GM21526 (cell line): ENCODE results near the gene ZNF674.
"Not testable (repeated sequence)": the region's sequence is repeated elsewhere in the genome, so short reads cannot be mapped to it uniquely, and the experiment has no call there.

ENCODE experiments used
- ATAC-seq: cut with Tn5 transposase; IDR thresholded peaks from one replicate; pipeline ENCODE4 v1.9.1; 2021; ENCODE audit warnings: moderate library complexity; ENCODE audit not compliant: unreplicated experiment, low FRiP score

The ZNF674 gene

DNA sequence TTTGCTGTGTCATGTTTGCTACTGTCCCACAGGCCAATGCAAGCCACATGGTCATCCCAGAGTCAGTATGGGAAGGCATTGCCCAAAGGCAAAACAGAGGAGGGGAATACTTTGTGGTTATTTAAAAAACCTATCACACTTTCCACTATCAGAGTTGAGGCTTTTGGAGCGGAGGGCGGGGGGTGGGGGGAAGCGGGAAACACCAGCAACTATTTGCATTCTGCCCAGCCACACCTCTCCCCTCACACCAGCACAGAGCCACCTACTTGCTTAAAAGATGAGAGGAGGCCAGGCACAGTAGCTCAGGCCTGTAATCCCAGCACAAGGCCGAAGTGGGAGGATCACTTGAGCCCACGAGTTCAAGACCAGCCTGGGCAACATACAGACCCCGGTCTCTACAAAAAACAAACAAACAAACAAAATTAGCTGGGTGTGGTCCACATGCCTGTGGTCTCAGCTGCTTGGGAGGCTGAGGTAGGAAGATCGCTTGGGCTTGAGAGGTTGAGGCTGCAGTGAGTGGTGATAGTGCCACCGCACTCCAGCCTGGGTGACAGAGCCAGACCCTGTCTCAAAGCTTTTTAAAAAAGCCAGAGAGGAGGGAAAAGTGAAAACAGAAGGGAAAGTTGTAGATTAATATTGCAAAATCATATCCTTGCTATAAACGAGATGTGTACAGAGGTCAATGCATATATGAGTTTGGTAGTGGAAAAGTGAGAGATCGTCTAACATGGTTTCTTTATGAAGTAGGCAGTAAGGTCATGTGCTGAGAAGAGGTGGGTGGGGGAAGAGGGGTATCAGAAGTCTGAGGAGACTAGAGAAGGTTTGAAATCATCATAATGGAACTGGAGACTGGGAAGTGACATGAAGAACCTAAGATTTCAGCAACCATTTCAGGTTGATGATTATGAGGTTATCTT is 26.5 kb upstream of the ZNF674 start:
- ATAC-seq, result no peak

DNA sequence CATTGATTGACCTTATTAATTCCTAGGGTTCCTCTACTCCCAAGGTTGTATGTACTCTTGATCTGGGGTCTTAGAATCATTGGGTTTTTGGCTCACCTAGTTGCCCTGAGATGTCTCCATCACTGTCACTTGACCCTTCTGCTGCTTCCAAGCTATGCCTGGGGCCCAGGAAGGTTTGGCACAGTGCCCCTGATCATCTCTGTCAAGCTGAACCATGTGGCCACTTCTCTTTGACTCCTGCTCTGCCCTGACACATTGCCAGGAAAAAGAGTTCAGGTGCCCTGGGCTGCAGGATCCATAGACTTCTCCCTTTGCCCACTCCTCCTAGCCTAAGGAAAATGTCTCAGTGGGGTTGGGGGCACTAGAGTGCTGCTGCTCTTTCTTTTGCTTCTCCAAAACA is 24.4 kb upstream of the ZNF674 start:
- no peak for ATAC-seq

DNA sequence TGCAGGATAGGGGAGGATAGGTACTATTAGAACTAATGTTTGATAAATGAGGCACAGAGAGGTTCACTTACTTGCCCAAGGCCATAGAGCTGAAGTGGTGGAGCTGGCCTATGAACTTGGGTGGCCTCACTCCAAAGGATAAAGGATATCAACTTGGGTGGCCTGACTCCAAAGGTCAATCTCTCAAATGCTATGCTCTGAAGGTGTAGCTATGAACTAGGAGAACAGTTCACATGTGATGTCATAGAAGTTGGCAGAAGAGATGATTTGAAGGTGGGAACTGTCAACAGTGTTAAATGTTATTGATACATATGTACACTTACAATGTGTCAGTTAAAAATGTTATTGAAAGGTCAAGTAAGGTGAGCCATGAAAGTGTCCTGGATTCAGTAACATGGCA is 22.2 kb upstream of the ZNF674 start:
- no peak for ATAC-seq

DNA sequence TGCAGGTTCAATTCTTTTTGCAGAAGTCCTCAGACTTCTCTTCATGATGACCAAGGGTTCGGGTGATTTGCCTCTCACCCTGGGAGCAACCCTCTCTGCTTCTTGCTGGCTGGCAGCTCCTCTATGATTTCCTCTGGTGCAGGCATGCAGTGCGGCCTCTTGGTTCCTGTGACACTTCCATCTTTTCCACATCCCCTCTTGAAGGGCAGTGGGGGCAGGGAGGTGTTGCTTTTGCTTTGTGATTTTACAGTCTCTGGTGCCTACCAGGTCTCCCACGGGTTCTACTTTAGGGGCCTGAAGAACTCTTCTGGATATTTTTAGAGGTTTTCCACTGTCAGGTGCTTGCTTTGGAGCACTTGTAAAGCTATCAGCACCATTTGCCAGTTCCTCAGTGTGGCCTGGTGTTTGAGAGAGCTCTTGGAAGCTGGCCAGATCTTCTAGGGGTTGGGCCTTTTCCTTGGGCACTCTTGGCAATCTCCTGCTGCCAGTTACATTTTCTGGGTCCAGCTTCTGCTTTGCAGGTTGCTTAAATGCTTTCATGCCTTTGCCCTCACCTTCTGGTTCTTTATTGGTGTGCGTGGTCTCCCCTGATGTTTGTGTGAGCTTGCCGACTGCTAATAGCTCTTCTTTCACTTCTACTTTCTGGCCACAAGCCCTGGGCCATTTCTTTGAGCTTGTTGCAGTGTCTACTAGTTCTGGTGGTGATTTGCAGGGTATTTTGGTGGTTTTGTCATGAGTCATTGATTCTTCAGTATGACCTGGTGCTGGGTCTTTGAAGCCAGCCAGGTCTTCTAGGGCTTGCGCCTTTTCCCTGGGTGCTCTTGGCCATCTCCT is 16.8 kb upstream of the ZNF674 start:
- ATAC-seq, result peak; percentile 96

DNA sequence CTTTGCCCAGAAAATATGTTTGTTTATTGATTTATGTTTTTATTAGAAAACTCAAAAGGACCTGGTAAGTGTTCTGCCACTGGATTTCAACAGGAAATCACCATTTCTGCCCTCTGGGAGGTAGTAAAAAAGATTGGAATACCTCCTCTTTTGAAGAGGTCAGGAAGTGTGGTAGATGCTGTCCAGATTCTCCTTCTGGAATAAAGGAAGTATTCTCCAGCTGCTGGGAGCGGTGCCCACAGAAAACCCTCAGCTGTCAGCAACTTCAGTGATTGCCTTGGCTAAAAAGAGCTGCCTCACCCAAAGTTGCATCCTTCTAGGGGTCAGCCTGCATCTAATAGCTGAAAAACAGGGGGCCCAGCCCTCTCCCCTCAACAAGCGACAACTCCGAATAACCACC is 13.8 kb upstream of the ZNF674 start:
- no peak for ATAC-seq

DNA sequence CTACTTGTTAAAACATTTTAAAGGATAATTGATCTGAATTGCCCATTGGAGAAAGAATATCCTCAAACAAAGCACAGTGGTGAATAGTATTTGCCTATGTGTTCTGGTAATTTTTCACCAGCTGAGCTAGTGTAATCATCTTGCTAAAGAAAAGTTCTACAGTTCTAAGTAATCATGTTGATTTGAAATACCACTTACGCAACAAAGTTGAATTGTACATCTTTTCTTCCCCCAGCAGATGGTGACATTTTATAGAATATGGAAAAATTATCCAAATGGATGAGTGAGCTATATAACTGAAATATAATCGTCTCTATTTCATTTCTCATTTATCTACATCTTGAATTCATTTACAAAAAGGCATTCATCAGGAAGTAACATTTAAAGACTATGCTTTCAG is 9.7 kb upstream of the ZNF674 start:
- no peak for ATAC-seq

DNA sequence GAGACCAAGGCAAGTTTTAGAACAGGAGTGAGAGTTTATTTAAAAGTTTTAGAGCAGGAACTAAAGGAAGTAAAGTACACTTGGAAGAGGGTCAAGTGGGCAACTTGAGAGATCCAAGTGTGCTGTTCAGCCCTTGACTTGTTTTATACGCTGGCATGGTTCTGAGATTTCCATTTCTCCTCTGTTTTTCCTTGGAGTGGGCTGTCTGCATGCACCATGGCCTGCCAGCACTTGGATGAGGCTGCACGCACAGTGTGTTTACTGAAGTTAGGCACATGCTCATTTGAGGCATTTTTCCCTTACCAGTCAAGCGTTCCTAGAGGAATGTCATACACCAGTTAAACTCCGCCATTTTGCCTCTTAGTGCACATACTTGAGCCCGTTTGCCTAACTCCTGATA is 8.7 kb upstream of the ZNF674 start:
- no peak for ATAC-seq

DNA sequence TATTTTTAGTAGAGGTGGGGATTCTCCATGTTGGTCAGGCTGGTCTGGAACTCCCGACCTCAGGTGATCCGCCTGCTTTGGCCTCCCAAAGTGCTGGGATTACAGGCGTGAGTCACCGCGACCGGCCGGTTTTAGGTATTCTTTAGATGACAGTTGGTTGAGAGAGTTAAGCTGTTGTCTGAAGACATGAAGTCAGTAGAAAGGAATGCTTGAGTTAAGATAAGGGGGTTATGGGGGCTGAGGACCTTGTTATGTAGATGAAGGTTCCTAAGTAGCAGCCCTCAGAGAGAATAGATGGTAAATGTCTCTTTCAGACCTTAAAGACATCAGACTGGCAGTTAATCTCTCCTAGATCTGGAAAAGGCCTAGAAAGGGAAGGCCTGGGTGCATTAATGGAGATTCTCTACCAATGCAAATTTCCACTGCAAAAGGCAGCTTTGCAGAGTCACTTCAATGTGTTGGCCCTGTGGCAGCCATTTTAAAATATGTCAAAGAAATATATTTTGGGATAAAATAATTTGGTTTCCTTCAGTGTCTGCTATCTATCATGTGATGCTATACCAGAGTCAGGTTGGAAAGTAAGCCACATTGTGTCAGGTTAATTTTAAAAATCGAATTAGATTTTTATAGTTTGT is 6.4 kb upstream of the ZNF674 start:
- ATAC-seq, result no peak

DNA sequence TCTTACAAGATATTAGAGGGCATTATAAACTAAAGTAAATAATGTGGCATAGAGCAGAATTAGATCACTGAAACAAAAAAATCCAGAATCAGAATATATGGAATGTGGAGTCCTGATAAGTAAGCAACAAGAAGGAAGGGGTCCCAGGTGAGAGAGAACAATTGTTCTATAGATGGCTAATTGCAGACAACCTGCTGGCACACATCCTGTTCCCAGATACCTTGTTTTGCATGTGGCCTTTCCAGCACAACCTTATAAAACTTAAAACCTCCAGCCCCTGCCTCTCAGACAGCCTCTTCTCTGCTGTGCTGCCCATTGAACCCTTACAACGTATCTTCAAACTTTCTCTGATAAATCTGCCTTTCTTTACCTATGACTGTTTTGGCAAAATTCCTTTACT is 4.7 kb upstream of the ZNF674 start:
- no peak for ATAC-seq

DNA sequence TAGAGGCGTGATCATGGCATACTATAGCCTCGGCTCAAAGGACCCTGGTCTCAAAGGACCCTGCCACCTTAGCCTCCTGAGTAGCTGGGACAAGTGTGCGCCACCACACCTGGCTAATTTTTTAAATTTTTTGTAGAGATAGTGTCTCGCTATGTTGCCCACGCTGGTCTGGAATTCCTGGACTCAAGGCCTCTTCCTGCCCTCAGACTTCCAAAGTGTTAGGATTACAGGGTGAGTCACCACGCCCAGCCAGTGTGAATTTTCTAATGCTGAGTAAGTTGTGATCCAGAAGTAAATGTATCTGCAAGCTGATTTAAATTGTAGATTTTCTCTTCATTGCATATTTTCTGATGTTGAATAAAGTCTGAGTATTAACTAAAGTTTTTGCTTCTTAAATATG is 2.6 kb upstream of the ZNF674 start:
- no peak for ATAC-seq

DNA sequence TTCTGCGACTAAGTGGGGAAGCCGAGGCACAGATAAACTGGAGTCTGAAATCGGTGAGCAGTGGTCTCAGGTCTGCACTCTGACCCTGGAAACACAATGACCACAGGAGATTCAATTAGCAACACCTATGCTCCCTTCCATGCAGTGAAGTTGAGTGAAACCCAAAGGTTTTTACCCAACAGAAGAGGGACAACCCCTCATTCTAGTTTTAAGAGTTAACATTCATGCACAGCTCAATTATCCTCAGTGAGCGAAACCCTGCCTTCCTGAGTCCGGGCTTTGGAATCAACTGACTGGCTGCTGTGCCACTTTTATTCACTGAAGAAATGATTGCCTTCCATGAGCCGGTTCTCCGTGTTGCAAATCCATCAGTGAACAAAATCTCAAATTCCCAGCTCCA is 694 bp downstream of the ZNF674 start:
- ATAC-seq, result not testable (repeated sequence)

DNA sequence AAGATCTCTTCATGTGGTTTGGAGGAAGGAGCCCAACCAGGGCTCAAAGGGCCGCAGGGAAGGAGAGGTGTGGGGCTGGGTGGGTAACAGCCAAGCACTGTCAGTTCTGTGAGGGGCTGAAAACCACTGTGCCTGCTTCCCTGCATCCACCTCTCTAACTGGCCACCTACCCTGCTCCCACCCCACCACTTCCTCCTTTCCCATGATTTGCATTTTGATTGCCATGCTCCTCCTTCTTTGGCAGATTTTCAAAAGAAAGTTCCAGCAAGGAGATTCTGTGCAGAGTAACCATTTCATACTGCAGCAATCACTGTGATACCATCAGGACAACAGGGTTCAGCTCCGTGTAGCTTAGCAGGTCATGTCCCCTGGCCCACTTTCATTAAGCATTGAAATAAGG is 1.8 kb downstream of the ZNF674 start:
- no peak for ATAC-seq

DNA sequence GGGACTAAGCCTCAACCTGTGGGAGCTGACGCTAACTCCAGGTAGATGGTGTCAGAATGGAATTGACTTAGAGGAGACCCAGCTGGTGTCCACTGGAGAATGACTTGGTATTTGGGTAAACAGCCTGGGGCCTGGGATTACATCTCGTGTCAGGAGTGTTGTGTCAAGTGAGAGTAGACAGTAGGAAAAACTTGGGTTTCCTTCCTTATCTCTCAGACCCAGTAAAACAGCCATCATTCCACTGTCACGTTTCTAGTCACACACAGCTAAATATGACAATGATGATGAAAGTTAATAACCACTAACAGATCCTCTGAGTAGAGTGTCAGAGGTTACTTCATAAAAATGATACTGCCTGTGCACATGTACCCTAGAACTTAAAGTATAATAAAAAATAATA is 13.8 kb downstream of the ZNF674 start:
- no peak for ATAC-seq

DNA sequence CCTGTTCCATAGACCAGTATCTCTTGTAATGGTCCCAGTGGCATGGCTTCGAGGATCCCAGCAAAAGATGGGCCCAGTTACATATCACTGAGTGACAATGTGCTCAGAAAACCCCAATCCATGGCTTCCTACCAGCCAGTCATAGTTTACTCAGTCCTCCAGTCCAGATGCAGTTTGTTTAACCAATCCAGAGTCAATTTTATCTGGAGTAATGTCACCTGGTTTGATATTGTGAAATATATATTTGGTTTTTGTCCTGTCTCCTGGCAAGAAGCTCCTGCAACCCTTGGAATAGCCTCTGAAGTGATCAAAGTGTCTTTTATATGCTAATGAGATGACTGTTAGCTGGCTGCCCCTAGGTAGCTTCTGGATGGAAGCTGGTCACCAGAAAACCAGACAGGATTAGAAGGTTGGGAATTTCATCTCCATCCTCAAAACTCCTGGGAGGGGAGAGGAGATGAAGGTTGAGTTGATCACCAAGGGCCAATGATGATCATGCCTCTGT is 14.8 kb downstream of the ZNF674 start:
- ATAC-seq, result not testable (repeated sequence)

DNA sequence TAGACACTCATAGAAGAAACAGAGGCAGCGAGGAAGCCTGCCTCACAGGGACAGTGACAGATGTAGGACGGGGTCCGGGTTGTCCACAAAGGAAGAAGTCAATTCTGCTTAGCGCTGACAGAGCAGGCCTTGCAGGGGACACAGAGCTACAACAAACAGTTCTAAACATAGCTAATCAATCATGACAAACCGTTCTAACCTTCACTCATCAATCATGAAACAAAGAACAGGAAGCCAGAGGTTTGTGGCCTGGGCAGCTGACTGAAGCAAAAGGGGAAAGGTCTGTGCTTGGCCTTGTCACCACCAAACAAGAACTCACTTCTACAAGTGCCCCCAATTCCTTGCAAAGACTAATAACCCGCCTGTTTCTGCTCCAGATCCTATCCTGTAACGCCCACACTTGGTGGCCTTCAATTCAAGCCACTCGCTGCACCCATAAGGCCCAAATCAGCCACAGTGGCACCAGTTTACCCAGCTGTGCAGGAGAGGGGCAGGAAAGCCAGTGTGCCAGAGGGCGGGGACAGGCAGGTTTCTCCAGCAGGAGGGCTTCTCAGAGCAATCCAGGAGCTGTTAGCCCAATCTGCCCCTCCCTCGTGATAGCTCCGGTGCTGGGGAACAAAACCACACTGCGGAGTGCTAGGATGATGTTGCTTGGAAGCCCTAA is 15.3 kb downstream of the ZNF674 start:
- not testable (repeated sequence) for ATAC-seq

DNA sequence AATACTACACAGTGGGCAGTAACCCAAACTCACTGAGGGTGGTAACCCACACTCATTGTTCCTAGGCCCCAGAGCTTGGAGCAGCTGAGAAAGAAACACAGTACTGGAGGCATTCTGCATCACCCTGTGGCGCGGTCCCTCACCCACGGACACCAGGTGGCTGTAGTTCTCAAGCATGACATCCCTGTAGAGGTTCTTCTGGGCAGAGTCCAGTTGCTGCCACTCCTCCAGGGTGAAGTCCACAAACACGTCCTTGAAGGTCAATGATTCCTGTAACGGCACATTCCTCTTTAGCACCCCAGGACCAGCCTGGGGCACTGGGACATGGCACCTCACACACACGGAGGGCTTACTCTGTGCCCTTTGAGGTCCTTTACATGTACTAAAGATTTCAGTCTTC is 16.6 kb downstream of the ZNF674 start:
- not testable (repeated sequence) for ATAC-seq

DNA sequence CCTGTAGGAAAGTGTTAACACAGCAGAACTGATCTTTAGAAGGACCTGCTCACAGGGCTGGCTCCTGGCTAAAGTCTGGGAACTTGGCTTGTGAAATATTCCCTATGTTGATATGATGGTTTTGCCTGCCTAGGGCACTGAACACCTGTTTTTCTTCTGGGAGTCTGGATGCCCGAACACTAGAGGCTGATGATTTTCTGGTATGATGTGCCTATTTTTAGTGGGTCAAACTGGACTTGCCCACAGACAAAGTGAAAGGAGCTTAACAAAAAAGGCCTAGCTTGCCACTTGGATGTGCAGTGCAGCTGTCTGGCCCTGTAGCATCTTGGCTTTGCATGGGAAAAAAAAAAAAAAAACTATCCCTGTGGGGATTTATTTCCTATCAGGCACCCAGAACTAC is 39.1 kb downstream of the ZNF674 start:
- no peak for ATAC-seq

DNA sequence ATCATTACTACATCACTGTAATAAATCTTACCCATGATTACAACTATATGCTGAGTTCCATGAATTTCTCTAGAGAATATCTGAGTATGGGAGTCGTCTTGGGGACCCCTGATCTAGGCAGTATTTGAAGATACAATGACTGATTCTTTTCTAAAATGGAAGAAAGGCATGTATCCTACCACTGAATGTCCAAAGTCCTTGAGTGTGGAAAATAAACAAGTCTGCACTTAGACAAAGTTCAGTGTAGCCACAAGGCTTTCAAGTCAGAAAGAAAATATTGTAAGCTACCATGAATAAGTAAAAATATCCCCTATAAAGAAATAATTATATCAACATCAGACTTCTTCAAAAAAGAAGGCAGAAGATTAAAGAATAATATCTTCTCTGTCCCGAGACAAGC is 42.4 kb downstream of the ZNF674 start:
- ATAC-seq, result no peak

DNA sequence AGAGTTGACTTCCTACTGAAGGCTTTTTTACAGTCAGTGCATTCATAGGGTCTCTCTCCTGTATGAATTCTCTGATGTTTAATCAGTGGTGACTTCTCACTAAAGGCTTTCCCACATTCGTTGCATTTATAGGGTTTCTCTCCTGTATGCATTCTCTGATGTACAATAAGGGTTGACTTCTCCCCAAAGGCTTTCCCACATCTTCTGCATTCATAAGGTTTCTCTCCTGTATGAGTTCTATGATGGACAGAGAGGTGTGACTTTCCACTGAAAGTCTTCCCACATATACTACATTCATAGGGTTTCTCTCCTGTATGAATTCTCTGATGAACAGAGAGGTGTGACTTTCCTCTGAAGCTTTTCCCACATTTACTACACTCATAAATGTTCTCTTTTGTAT is 45.2 kb downstream of the ZNF674 start:
- no peak for ATAC-seq

DNA sequence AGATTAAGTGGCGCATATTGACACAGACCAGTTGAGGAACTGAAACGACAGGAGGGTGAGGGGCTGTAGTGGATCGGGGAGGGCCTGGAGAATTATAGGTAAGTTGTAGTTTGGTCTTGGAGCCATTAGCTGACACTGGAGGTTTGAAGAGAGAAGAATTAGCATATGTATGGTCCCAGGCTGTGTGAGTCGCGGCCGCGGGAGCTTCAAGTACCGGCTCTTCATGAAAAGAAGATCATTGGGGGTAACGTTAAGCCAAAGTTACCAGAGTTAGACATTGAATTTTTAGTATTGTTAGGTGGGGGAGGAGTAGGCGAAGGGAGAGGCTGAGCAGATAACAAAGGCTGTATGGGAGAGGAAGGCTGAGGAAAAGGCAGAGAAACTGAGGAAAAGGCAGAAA is 56.5 kb downstream of the ZNF674 start:
- no peak for ATAC-seq

DNA sequence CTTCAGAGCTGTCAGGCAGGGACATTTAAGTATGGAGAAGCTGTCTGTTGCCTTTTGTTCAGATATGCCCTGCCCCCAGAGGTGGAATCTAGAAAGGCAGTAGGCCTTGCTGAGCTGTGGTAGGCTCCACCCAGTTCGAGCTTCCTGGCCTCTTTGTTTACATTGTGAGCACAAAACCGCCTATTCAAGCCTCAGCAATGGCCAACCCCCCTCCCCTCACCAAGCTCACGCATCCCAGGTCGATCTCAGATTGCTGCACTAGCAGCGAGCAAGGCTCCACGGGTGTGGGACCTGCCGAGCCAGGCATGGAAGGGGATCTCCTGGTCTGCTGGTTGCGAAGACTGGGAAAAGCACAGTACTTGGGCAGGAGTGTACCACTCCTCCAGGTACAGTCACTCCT is 59.3 kb downstream of the ZNF674 start:
- no peak for ATAC-seq
